NB4 (cell line): ENCODE results near the gene SPRR1B.

Experiments used
- DNase-seq: peaks from one replicate; pipeline ENCODE4 v3.0.0; 2010; ENCODE audit warnings: low read depth
- H3K4me3 ChIP-seq: one replicate; pipeline ENCODE4 v1.5.1; 2011; ENCODE audit warnings: mild to moderate bottlenecking, low read depth, low read length, moderate library complexity
- CTCF ChIP-seq: IDR thresholded peaks from one replicate; pipeline ENCODE4 v1.5.1; 2012; ENCODE audit warnings: low read depth, low read length
- MYC ChIP-seq: IDR thresholded peaks from 2 replicates; pipeline ENCODE4 v1.6.1; 2011; ENCODE audit warnings: low read depth, low read length
- POLR2A ChIP-seq: IDR thresholded peaks from 2 replicates; pipeline ENCODE4 v1.6.1; 2011; ENCODE audit warnings: mild to moderate bottlenecking; ENCODE audit not compliant: insufficient read length; ENCODE audit errors: extremely low read depth
- TF ChIP-seq, protein P1 (sequence below): IDR thresholded peaks from 2 replicates; pipeline ENCODE4 v1.6.1; 2011; ENCODE audit warnings: low read depth, low read length

SPRR1B gene

DNA sequence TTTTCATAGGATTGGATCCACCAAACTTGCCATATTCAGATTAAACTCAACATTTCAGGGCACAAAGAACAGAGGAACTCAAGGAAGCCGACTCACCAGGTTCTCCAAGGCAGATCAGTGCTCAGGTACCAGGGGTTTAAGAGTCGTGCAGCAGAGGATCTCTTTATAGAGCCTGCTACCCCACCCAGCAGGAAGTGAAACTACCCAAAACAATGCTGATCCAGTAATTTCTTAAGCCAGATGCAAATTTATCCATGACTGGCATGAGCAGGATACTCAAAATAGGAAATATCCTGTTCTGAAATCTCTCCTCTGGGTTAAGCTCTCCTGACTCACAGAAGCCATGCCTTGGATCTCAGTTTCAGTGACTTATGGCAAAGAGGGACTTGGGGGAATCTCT, 26.4 kb downstream of the SPRR1B start, which contains the start of gene SPRR2A:
SPRR2A (minus strand) TSS at position 138 of the 400 bp plus-strand sequence. CDS start 777 bp downstream, outside the sequence.
- DNase-seq, result no peak
- no peak for TF ChIP-seq POLR2A
- TF ChIP-seq MYC, result no peak
- no peak for TF ChIP-seq CTCF
- TF ChIP-seq, protein P1, sequence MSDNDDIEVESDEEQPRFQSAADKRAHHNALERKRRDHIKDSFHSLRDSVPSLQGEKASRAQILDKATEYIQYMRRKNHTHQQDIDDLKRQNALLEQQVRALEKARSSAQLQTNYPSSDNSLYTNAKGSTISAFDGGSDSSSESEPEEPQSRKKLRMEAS, result no peak
- no peak within 1 kb of the TSS for H3K4me3 ChIP-seq

GRCh38 chr1:153058154-153058553, 27.2 kb downstream of the SPRR1B start:
- TF ChIP-seq CTCF, result no peak
- no peak for TF ChIP-seq MYC
- no peak for TF ChIP-seq POLR2A
- no peak for DNase-seq
- H3K4me3 ChIP-seq, result no peak overlapping the region

- no peak for TF ChIP-seq CTCF
- TF ChIP-seq, protein P1, result no peak
- no peak for TF ChIP-seq MYC
- TF ChIP-seq POLR2A, result no peak
- DNase-seq, result no peak
- H3K4me3 ChIP-seq, result no peak overlapping the region
These were observed 28.1 kb downstream of the SPRR1B start for GRCh38 chr1:153058826-153059784.

DNA sequence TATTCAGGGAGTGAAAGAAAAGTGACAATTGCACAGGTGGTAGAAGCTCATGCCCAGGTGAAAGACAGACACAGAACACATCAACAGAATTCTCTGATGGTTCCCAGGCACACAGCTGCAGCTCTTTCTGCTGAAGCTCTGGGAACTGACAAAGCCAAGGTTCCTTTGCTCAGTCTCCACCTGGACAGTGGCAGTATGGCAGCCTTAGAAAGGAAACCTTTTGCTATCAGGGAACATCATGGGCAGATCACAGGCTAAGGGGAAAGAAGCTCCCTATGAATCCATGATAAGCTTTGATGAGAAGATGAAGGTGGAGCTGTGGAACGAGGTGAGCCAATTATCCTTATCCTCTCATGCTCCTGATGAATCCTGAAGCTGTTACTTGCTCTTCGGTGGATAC, 39.2 kb downstream of the SPRR1B start:
- TF ChIP-seq POLR2A (no peak), CTCF (no peak), MYC (no peak)
- TF ChIP-seq, protein P1, result no peak
- no peak overlapping the region for H3K4me3 ChIP-seq
- DNase-seq, result no peak

DNA sequence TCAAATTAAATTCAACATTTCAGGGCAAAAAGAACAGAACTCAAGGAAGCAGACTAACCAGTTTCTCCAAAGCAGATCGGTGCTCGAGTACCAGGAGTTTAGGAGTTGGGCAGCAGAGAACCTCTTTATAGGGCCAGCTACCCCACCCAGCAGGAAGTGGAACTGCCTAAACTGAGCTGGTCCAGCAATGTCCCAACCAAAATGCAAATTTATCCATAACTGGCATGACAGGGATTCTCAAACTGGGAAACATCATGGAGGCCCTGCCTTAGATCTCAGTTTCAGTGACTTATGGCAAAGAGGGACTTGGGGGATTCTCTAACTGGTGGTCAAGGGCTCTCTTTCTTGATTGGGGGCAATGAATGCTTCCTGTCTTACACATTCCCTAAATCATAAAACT, 40.5 kb downstream of the SPRR1B start, which contains the start of gene SPRR2B:
SPRR2B (minus strand) TSS at position 101 of the 400 bp plus-strand sequence. CDS start 772 bp downstream, outside the sequence.
- TF ChIP-seq MYC (no peak), CTCF (no peak), POLR2A (no peak)
- TF ChIP-seq, protein P1, result no peak

More for the DNA sequence above, 40.5 kb downstream of the SPRR1B start, which contains the start of gene SPRR2B:
- DNase-seq, result no peak
- no peak within 1 kb of the TSS for H3K4me3 ChIP-seq
